HepG2 (cell line): ENCODE results near the gene TRIM25. TPM values are rescaled to one million over a fixed set of nuclear protein-coding genes. Genes with fewer than 3 reads are reported as not detected.

Experiments used
- ATAC-seq: fragments of 200-7000 bp; cut with Tn5 transposase; 3 replicates; pipeline ENCODE4 v1.9.1; 2020; ENCODE audit warnings: mild to moderate bottlenecking, moderate library complexity
- BruUV-seq: library from RNA; stranded (reverse); fragments of 400-500 nt; replicated peaks from 2 replicates; lab custom pipeline; 2021; lab: Mats Ljungman, UMichigan
- CTCF ChIA-PET: fragments of 300-600 bp; formaldehyde crosslinking; extraction: SDS; loops from one replicate; lab custom pipeline; 2021; ENCODE audit warnings: low total read pairs, inconsistent platforms, low intra/inter-chr PET ratio; lab: Yijun Ruan, JAX
- POLR2A ChIA-PET: fragments of 350-600 bp; sonication (Branson Sonifier 250); formaldehyde crosslinking; loops from one replicate; lab custom pipeline; 2020; ENCODE audit warnings: antibody characterized with exemption, inconsistent platforms; lab: Yijun Ruan, JAX
- DNase-seq: peaks from one replicate; pipeline ENCODE4 v3.0.0-alpha.2; 2015; ENCODE audit warnings: low spot score
- FAIRE-seq: peaks from 3 replicates; lab custom pipeline; 2011; peaks lifted over from hg19 to GRCh38; lab: Jason Lieb, UNC
- H2AFZ ChIP-seq: one replicate; pipeline ENCODE4 v1.6.1; 2011; ENCODE audit warnings: low read length, inconsistent platforms
- H3K27ac ChIP-seq: fragments of 300-600 bp; 3 replicates; pipeline ENCODE4 v1.8.0; 2011; ENCODE audit warnings: mixed run types, mild to moderate bottlenecking, mixed read lengths, low read length, inconsistent platforms; ENCODE audit not compliant: insufficient read depth; ENCODE audit errors: extremely low read length
- H3K27me3 ChIP-seq, 2 experiments: fragments of 200-600 bp in 1 of 2; 2 replicates in 1 of 2; 3 replicates in 1 of 2; pipeline versions ENCODE4 v1.6.0 to v1.8.0; 2011; ENCODE audit warnings: low read length in 2 of 2, mild to moderate bottlenecking in 2 of 2, moderate library complexity in 2 of 2, inconsistent platforms in 1 of 2; ENCODE audit not compliant: insufficient read depth in 2 of 2, control insufficient read depth in 1 of 2
- H3K36me3 ChIP-seq, 2 experiments: fragments of 200-600 bp in 1 of 2; replicated peaks in 1 of 2; 2 replicates in 1 of 2; 3 replicates in 1 of 2; pipeline versions ENCODE4 v1.5.1 to v1.8.0; 2011; ENCODE audit warnings: low read length in 2 of 2, inconsistent platforms in 1 of 2; ENCODE audit not compliant: insufficient read depth in 2 of 2, control insufficient read depth in 1 of 2
- H3K4me1 ChIP-seq: 2 replicates; pipeline ENCODE4 v1.5.1; 2012; ENCODE audit warnings: low read length, inconsistent platforms; ENCODE audit not compliant: insufficient read depth
- H3K4me2 ChIP-seq: 2 replicates; pipeline ENCODE4 v1.6.0; 2011; ENCODE audit warnings: low read depth, low read length, inconsistent platforms
- H3K4me3 ChIP-seq, 3 experiments: fragments of 200-600 bp in 1 of 3; sonication (generic), shearing (Covaris generic) in 1 of 3; replicated peaks in 1 of 3; 2 replicates each; pipeline ENCODE4 v1.5.1; 2011 to 2016; ENCODE audit warnings: low read length in 3 of 3, inconsistent platforms in 2 of 3, low read depth in 2 of 3, mild to moderate bottlenecking in 2 of 3, control low read depth in 1 of 3, mixed read lengths in 1 of 3; ENCODE audit not compliant: insufficient read depth in 1 of 3
- H3K79me2 ChIP-seq: one replicate; pipeline ENCODE4 v1.6.1; 2011; ENCODE audit warnings: low read length, inconsistent platforms; ENCODE audit not compliant: insufficient read depth
- H3K9ac ChIP-seq: 2 replicates; pipeline ENCODE4 v1.6.0; 2011; ENCODE audit warnings: mild to moderate bottlenecking, low read depth, low read length, inconsistent platforms; ENCODE audit not compliant: insufficient read depth
- H3K9me3 ChIP-seq: 2 replicates; pipeline ENCODE4 v1.5.1; 2012; ENCODE audit warnings: mild to moderate bottlenecking, low read length
- H4K20me1 ChIP-seq: 2 replicates; pipeline ENCODE4 v1.6.0; 2011; ENCODE audit warnings: inconsistent platforms, mild to moderate bottlenecking, low read length, moderate library complexity; ENCODE audit not compliant: insufficient read depth
- CENPT ChIP-seq: sonication (generic); formaldehyde crosslinking; IDR thresholded peaks from 2 replicates; pipeline ENCODE4 v1.8.0; 2022; ENCODE audit warnings: low read depth, mild to moderate bottlenecking, moderate library complexity, missing genetic modification reagents
- KLF13 ChIP-seq: sonication (generic); formaldehyde crosslinking; IDR thresholded peaks from 2 replicates; pipeline ENCODE4 v1.4.0; 2020; ENCODE audit warnings: mild to moderate bottlenecking, missing genetic modification reagents
- MBD4 ChIP-seq: IDR thresholded peaks from 2 replicates; pipeline ENCODE4 v1.6.1; 2012; ENCODE audit warnings: low read length, inconsistent platforms, borderline replicate concordance
- MTF2 ChIP-seq: sonication (generic); formaldehyde crosslinking; IDR thresholded peaks from 2 replicates; pipeline ENCODE4 v1.5.0; 2020; ENCODE audit warnings: missing genetic modification reagents, borderline replicate concordance
- SNAI1 ChIP-seq: sonication (generic); formaldehyde crosslinking; IDR thresholded peaks from 2 replicates; pipeline ENCODE4 v1.5.0; 2020; ENCODE audit warnings: mild to moderate bottlenecking, missing genetic modification reagents, borderline replicate concordance
- SP4 ChIP-seq: sonication (generic); formaldehyde crosslinking; IDR thresholded peaks from 2 replicates; pipeline ENCODE4 v1.8.1; 2023; ENCODE audit warnings: mild to moderate bottlenecking, missing genetic modification reagents
- SPEN ChIP-seq: sonication (generic); formaldehyde crosslinking; IDR thresholded peaks from 2 replicates; pipeline ENCODE4 v1.5.1; 2020; ENCODE audit warnings: low read depth, mild to moderate bottlenecking, missing genetic modification reagents
- ZNF263 ChIP-seq: sonication (generic); formaldehyde crosslinking; IDR thresholded peaks from 2 replicates; pipeline ENCODE4 v1.4.0; 2020; ENCODE audit warnings: missing genetic modification reagents
- ZNF546 ChIP-seq: sonication (generic); formaldehyde crosslinking; conservative IDR thresholded peaks from 2 replicates; pipeline ENCODE4 v1.8.1; 2023; ENCODE audit warnings: mild to moderate bottlenecking, missing genetic modification reagents
- ZNF781 ChIP-seq: sonication (generic); formaldehyde crosslinking; IDR thresholded peaks from 2 replicates; pipeline ENCODE4 v1.5.1; 2020; ENCODE audit warnings: borderline replicate concordance, mild to moderate bottlenecking, missing genetic modification reagents; ENCODE audit errors: not compliant biosample characterization
- WGBS: methylation state at CpG from one replicate; pipeline ENCODE4 v1.1.6; 2017; ENCODE audit warnings: low lambda C conversion rate; 5-methylcytosine and 5-hydroxymethylcytosine counted together
- in situ Hi-C: cut with HindIII; loops from 2 replicates; pipeline ENCODE4 v1.10.0; 2017; ENCODE audit warnings: low pct_unique_long_range_greater_than_20kb; ENCODE audit not compliant: extremely low pct_ligation_motif_present
- intact Hi-C: fragments of 100-400 bp; cut with micrococcal nuclease; formaldehyde crosslinking; loops from one replicate; pipeline ENCODE4 v1.10.0; 2022; ENCODE audit not compliant: unreplicated experiment
- polyA plus RNA-seq, 8 experiments: library from polyadenylated mRNA; depleted of rRNA in 3 of 8; stranded (reverse) in 7 of 8; unstranded in 1 of 8; fragments of >200 nt; fragmentation: Illumina TruSeq in 4 of 8; extraction: Trizol in 4 of 8; gene quantifications; 2 replicates each; pipeline versions ENCODE4 v1.2.1 to v1.2.3, GENCODE V29; 2011 to 2016; ENCODE audit warnings: low read depth in 4 of 8, missing spikeins in 1 of 8, mixed read lengths in 1 of 8; ENCODE audit not compliant: insufficient read depth in 1 of 8
- total RNA-seq, 5 experiments: library from RNA; depleted of rRNA; stranded (reverse); fragments of >200 nt; fragmentation: Illumina TruSeq; extraction: Trizol; gene quantifications; 2 replicates each; pipeline ENCODE4 v1.2.3, GENCODE V29; 2016; ENCODE audit warnings: low read depth in 1 of 5
- TF ChIP-seq, protein P1 (sequence below): IDR thresholded peaks from 2 replicates; pipeline ENCODE4 v1.6.1; 2016; ENCODE audit warnings: low read depth, borderline replicate concordance
- TF ChIP-seq, protein P2 (sequence below): sonication (generic); formaldehyde crosslinking; IDR thresholded peaks from 2 replicates; pipeline ENCODE4 v1.9.0; 2021; ENCODE audit warnings: missing genetic modification reagents, borderline replicate concordance
- TF ChIP-seq, protein P3 (sequence below): IDR thresholded peaks from 2 replicates; pipeline ENCODE4 v1.6.1; 2016; ENCODE audit warnings: missing genetic modification reagents, missing compliant biosample characterization

Gene TRIM25
- total and polyA plus RNA-seq, 2 of the 13 experiments (the other 11 are each of a cell fraction or from before 2014, with no cell fraction given): 30.8 to 42.2 TPM

DNA sequence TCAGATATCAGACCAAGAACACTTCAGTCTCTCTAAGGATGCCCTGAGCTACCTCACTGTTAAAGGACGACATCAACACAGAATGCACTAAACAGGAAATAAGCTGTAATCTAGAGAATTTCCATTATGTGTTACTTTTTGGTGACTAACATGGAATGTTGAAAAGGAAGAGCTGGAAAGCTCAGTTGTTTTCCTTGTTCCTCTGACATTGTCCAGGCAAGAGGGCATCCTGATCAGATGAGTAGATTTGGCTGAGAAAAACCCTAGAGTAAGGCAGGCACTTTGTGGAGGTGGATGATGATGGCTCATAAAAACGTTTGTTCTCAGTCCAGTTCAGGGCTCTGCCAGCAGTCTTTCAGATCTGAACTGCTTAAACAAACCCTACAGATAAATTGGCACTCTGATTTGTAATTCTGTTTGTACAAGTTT lies 45.9 kb downstream of the TRIM25 start:
- Histone ChIP-seq H3K79me2 (no peaks in the 10 kb centered on the region), H3K4me3 (no peak overlapping the region), H3K4me1 (peaks cover 12% of the 10 kb centered on the region), H3K27me3 (no peaks in the 10 kb centered on the region), H2AFZ (no peak overlapping the region), H4K20me1 (no peaks in the 10 kb centered on the region), H3K36me3 (no peaks in the 10 kb centered on the region; a peak in 2 of 5 replicates), H3K27ac (no peak overlapping the region), H3K4me2 (no peak overlapping the region), H3K9ac (no peak overlapping the region), H3K9me3 (no peaks in the 10 kb centered on the region)
- FAIRE-seq (no peak), ATAC-seq (no peak), DNase-seq (no peak)
- intact Hi-C loops (no loop called here), in situ Hi-C loops (no loop called here)
- POLR2A ChIA-PET: no interaction called here
- CTCF ChIA-PET: no interaction called here
- TF ChIP-seq, protein P1, sequence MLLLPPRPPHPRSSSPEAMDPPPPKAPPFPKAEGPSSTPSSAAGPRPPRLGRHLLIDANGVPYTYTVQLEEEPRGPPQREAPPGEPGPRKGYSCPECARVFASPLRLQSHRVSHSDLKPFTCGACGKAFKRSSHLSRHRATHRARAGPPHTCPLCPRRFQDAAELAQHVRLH (CRISPR knock-in tag): no peak
- TF ChIP-seq SP4 (CRISPR knock-in tag): no peak
- TF ChIP-seq ZNF781: no peak
- TF ChIP-seq, protein P2, sequence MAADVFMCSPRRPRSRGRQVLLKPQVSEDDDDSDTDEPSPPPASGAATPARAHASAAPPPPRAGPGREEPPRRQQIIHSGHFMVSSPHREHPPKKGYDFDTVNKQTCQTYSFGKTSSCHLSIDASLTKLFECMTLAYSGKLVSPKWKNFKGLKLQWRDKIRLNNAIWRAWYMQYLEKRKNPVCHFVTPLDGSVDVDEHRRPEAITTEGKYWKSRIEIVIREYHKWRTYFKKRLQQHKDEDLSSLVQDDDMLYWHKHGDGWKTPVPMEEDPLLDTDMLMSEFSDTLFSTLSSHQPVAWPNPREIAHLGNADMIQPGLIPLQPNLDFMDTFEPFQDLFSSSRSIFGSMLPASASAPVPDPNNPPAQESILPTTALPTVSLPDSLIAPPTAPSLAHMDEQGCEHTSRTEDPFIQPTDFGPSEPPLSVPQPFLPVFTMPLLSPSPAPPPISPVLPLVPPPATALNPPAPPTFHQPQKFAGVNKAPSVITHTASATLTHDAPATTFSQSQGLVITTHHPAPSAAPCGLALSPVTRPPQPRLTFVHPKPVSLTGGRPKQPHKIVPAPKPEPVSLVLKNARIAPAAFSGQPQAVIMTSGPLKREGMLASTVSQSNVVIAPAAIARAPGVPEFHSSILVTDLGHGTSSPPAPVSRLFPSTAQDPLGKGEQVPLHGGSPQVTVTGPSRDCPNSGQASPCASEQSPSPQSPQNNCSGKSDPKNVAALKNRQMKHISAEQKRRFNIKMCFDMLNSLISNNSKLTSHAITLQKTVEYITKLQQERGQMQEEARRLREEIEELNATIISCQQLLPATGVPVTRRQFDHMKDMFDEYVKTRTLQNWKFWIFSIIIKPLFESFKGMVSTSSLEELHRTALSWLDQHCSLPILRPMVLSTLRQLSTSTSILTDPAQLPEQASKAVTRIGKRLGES (CRISPR knock-in tag): no peak
- no peak for TF ChIP-seq KLF13 (CRISPR knock-in tag)
- TF ChIP-seq, protein P3, sequence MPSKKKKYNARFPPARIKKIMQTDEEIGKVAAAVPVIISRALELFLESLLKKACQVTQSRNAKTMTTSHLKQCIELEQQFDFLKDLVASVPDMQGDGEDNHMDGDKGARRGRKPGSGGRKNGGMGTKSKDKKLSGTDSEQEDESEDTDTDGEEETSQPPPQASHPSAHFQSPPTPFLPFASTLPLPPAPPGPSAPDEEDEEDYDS (CRISPR knock-in tag): no peak
- no peak for TF ChIP-seq SNAI1 (CRISPR knock-in tag)
- TF ChIP-seq MBD4: no peak
- TF ChIP-seq ZNF546: no peak
- TF ChIP-seq CENPT (CRISPR knock-in tag): no peak
- no peak for TF ChIP-seq MTF2 (CRISPR knock-in tag)
- TF ChIP-seq SPEN: no peak
- TF ChIP-seq ZNF263 (CRISPR knock-in tag): no peak
- 53% methylated on average over 2 of the region's 2 CpGs for WGBS
- no TSS peak for BruUV-seq
